ENCODE measurements around the gene SCMH1.
A peak's percentile ranks its signal among the peaks of the same experiment; 100 is the strongest.

SCMH1 gene

GRCh38 chr1:41241749-41242341 lies at the start of gene SCMH1:
Gene SCMH1, minus strand, starts transcription at chr1:41242306. Its CDS starts 56,173 bp downstream, at chr1:41186133.
- FAIRE-seq (no peak), DNase-seq (ENCODE audit: extremely low spot score, insufficient read length, low read depth) (no peak)

GRCh38 chr1:41291195-41291594 lies 49.1 kb upstream of the SCMH1 start:
- DNase-seq (ENCODE audit: extremely low spot score, insufficient read length, low read depth) (no peak), FAIRE-seq (no peak)

- DNase-seq (ENCODE audit: extremely low spot score, insufficient read length, low read depth) (no peak), FAIRE-seq (no peak)
Measured at GRCh38 chr1:41289196-41289595, 47.1 kb upstream of the SCMH1 start.

- DNase-seq (ENCODE audit: extremely low spot score, insufficient read length, low read depth) = no peak
- no peak for FAIRE-seq
Measured at GRCh38 chr1:41286992-41287391, 44.9 kb upstream of the SCMH1 start.

GRCh38 chr1:41286486-41286885 lies 44.4 kb upstream of the SCMH1 start:
- DNase-seq (ENCODE audit: extremely low spot score, insufficient read length, low read depth) (no peak), FAIRE-seq (no peak)

GRCh38 chr1:41285818-41286217 lies 43.7 kb upstream of the SCMH1 start:
- DNase-seq (ENCODE audit: extremely low spot score, insufficient read length, low read depth) (no peak), FAIRE-seq (no peak)

GRCh38 chr1:41284121-41284520 lies 42.0 kb upstream of the SCMH1 start:
- FAIRE-seq = no peak
- no peak for DNase-seq (ENCODE audit: extremely low spot score, insufficient read length, low read depth)

- FAIRE-seq (peak; percentile 50), DNase-seq (ENCODE audit: extremely low spot score, insufficient read length, low read depth) (peak; percentile 22)
Measured at GRCh38 chr1:41282679-41283317, 40.7 kb upstream of the SCMH1 start.

- DNase-seq (ENCODE audit: extremely low spot score, insufficient read length, low read depth) (no peak), FAIRE-seq (no peak)
Measured at GRCh38 chr1:41281334-41281733, 39.2 kb upstream of the SCMH1 start.

GRCh38 chr1:41280202-41281032 lies 38.3 kb upstream of the SCMH1 start:
- FAIRE-seq = no peak
- DNase-seq (ENCODE audit: extremely low spot score, insufficient read length, low read depth) = no peak

GRCh38 chr1:41278076-41278475 lies 36.0 kb upstream of the SCMH1 start:
- DNase-seq (ENCODE audit: extremely low spot score, insufficient read length, low read depth) = no peak
- FAIRE-seq = no peak

GRCh38 chr1:41277371-41277975 lies 35.4 kb upstream of the SCMH1 start:
- FAIRE-seq (no peak), DNase-seq (ENCODE audit: extremely low spot score, insufficient read length, low read depth) (no peak)

- DNase-seq (ENCODE audit: extremely low spot score, insufficient read length, low read depth) (no peak), FAIRE-seq (no peak)
Measured at GRCh38 chr1:41275831-41276230, 33.7 kb upstream of the SCMH1 start.

- FAIRE-seq = no peak
- DNase-seq (ENCODE audit: extremely low spot score, insufficient read length, low read depth) = no peak
Measured at GRCh38 chr1:41274752-41275545, 32.8 kb upstream of the SCMH1 start.

GRCh38 chr1:41272601-41273000 lies 30.5 kb upstream of the SCMH1 start:
- FAIRE-seq (no peak), DNase-seq (ENCODE audit: extremely low spot score, insufficient read length, low read depth) (no peak)

GRCh38 chr1:41268154-41268770 lies 26.2 kb upstream of the SCMH1 start:
- peak; percentile 83 for FAIRE-seq
- peak; percentile 56 for DNase-seq (ENCODE audit: extremely low spot score, insufficient read length, low read depth)

- FAIRE-seq (no peak), DNase-seq (ENCODE audit: extremely low spot score, insufficient read length, low read depth) (no peak)
Measured at GRCh38 chr1:41261926-41262618, 20.0 kb upstream of the SCMH1 start.

GRCh38 chr1:41260768-41261167 lies 18.7 kb upstream of the SCMH1 start:
- DNase-seq (ENCODE audit: extremely low spot score, insufficient read length, low read depth) (no peak), FAIRE-seq (no peak)

GRCh38 chr1:41259221-41259620 lies 17.1 kb upstream of the SCMH1 start:
- no peak for FAIRE-seq
- DNase-seq (ENCODE audit: extremely low spot score, insufficient read length, low read depth) = no peak
